Keratinocyte (primary cell): Measurements from ENCODE around the gene FBXO42. TPM values are rescaled to one million over a fixed set of nuclear protein-coding genes. Genes with fewer than 3 reads are reported as not detected.

Experiments used
- DNase-seq: peaks from one replicate; pipeline ENCODE4 v3.0.0-alpha.2; 2011; ENCODE audit warnings: low read depth, missing footprints, low spot score
- FAIRE-seq: peaks from 2 replicates; lab custom pipeline; 2011; peaks lifted over from hg19 to GRCh38; lab: Jason Lieb, UNC
- H2AFZ ChIP-seq: 2 replicates; pipeline ENCODE4 v1.6.0; 2012; ENCODE audit warnings: low read length, control low read depth, inconsistent platforms; ENCODE audit not compliant: control insufficient read depth
- H3K27ac ChIP-seq: 2 replicates; pipeline ENCODE4 v1.5.1; 2011; ENCODE audit warnings: low read length; ENCODE audit not compliant: control insufficient read depth, insufficient read depth
- H3K27me3 ChIP-seq: 3 replicates; pipeline ENCODE4 v1.6.0; 2011; ENCODE audit warnings: low read length; ENCODE audit not compliant: control insufficient read depth, insufficient read depth; ENCODE audit errors: extremely low read depth
- H3K36me3 ChIP-seq, 2 experiments: 2 replicates in 1 of 2; 3 replicates in 1 of 2; pipeline ENCODE4 v1.5.1; 2011; ENCODE audit warnings: low read length in 2 of 2, mild to moderate bottlenecking in 1 of 2; ENCODE audit not compliant: control insufficient read depth in 2 of 2, insufficient read depth in 2 of 2; ENCODE audit errors: extremely low read depth in 1 of 2
- H3K4me1 ChIP-seq: 3 replicates; pipeline ENCODE4 v1.5.1; 2011; ENCODE audit warnings: low read length; ENCODE audit not compliant: control insufficient read depth, insufficient read depth; ENCODE audit errors: extremely low read depth
- H3K4me2 ChIP-seq: 3 replicates; pipeline ENCODE4 v1.6.0; 2011; ENCODE audit warnings: low read depth, low read length; ENCODE audit not compliant: control insufficient read depth, insufficient read depth; ENCODE audit errors: extremely low read depth
- H3K4me3 ChIP-seq, 3 experiments: fragments of 200-600 bp in 1 of 3; sonication (generic) in 1 of 3; 2 replicates in 2 of 3; 3 replicates in 1 of 3; pipeline ENCODE4 v1.5.1; 2011 to 2016; ENCODE audit warnings: low read length in 3 of 3, mild to moderate bottlenecking in 3 of 3, control low read depth in 2 of 3, inconsistent platforms in 1 of 3, low read depth in 1 of 3, mixed read lengths in 1 of 3, mixed run types in 1 of 3, moderate library complexity in 1 of 3; ENCODE audit not compliant: control insufficient read depth in 2 of 3, insufficient read depth in 2 of 3; ENCODE audit errors: extremely low read depth in 1 of 3
- H3K79me2 ChIP-seq: 2 replicates; pipeline ENCODE4 v1.6.0; 2012; ENCODE audit warnings: low read length; ENCODE audit not compliant: control insufficient read depth, insufficient read depth
- H3K9ac ChIP-seq: 3 replicates; pipeline ENCODE4 v1.6.0; 2011; ENCODE audit warnings: low read length; ENCODE audit not compliant: control insufficient read depth, insufficient read depth; ENCODE audit errors: extremely low read depth
- H3K9me1 ChIP-seq: 3 replicates; pipeline ENCODE4 v1.6.0; 2011; ENCODE audit warnings: low read length; ENCODE audit not compliant: control insufficient read depth, insufficient read depth; ENCODE audit errors: extremely low read depth
- H3K9me3 ChIP-seq: 2 replicates; pipeline ENCODE4 v1.5.1; 2012; ENCODE audit warnings: low read depth, low read length; ENCODE audit not compliant: control insufficient read depth
- H4K20me1 ChIP-seq: 3 replicates; pipeline ENCODE4 v1.6.0; 2011; ENCODE audit warnings: low read length; ENCODE audit not compliant: control insufficient read depth, insufficient read depth; ENCODE audit errors: extremely low read depth
- EZH2 ChIP-seq: IDR thresholded peaks from one replicate; pipeline ENCODE4 v1.6.1; 2012; ENCODE audit warnings: inconsistent platforms, mild to moderate bottlenecking, low read length, moderate library complexity
- dilution Hi-C: fragments of 300-500 bp; cut with MboI; formaldehyde crosslinking; loops from one replicate; pipeline ENCODE4 v1.7.0; 2020; ENCODE audit warnings: low sequenced_read_pairs; ENCODE audit not compliant: extremely low pct_ligation_motif_present
- polyA plus RNA-seq, 5 experiments: library from polyadenylated mRNA; depleted of rRNA in 3 of 5; stranded (reverse) in 3 of 5; stranded (forward) in 1 of 5; unstranded in 1 of 5; fragments of >200 nt; gene quantifications; 1 replicate in 1 of 5; 2 replicates in 3 of 5; 3 replicates in 1 of 5; pipeline versions ENCODE4 v1.2.1 to v1.2.3, GENCODE V29; 2011 to 2012; ENCODE audit warnings: missing spikeins in 2 of 5, low read depth in 1 of 5, low replicate concordance in 1 of 5
- TF ChIP-seq, protein P1 (sequence below), 3 experiments: IDR thresholded peaks in 1 of 3; conservative IDR thresholded peaks in 1 of 3; optimal IDR thresholded peaks in 1 of 3; 2 replicates in 2 of 3; 3 replicates in 1 of 3; pipeline versions ENCODE3 to v1.5.1; 2011; ENCODE audit warnings: low read length in 3 of 3, mild to moderate bottlenecking in 3 of 3, moderate library complexity in 2 of 3, control low read depth in 1 of 3, inconsistent platforms in 1 of 3; ENCODE audit not compliant: insufficient read depth in 2 of 3; ENCODE audit errors: extremely low read depth in 1 of 3

Gene FBXO42
- polyA plus RNA-seq, 1 donor (not counting 4 experiments of a cell fraction or from before 2014, with no cell fraction given) = 14.1 TPM

DNA sequence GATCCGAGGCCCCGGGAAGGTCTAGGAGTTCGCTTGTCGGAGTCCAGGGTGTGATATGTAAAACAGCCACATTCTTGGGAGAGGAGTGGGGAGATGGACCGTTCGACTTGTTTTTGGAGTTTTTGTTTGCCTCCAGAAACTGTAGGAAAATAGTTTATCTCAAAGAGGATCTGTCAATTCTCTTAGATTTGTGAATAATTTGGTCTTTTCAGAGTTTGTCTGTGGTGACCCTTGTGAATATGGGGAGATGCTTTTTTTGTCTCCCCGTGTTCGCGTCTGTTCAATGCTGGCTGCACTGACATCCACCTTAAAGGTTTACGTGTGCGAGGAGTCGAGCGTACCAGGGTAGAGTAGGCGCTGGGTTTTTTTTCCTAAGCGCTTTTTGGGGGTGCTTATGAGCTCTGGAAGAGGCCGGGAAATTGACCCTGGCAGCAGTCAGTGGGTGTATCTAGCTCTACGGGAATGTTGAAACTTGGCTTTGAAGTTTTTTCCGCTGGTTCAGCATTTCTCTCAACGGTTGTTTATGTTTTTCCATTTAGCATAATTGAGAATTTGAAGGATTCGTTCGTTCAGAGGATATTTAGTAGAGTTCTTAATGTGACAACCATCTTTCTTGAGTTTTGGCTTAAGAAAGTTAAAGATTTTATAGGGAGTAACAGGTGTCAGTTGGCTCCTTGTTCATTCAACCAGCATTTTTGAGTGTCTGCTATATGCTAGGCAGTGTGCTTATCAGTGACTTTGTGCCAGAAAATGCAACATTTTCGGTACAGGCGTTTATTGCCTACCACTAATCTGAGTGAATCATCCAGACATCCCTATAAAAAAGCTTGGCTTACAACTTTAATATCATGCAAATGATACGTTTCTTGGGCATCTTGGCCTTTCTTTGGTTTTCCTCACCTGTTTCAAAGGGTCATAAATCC is 15.9 kb upstream of the FBXO42 start:
- Histone ChIP-seq H3K27me3 (no peaks in the 10 kb centered on the region), H3K36me3 (peaks cover 0 to 2% of the 10 kb centered on the region in 2 experiments), H3K9ac (peak overlapping the region; percentile 93), H3K4me2 (peak overlapping the region; percentile 88), H3K9me1 (peaks cover 7% of the 10 kb centered on the region), H3K27ac (peak overlapping the region; percentile 96), H3K4me1 (peaks cover 20% of the 10 kb centered on the region), H3K79me2 (peaks cover 55% of the 10 kb centered on the region), H4K20me1 (peaks cover 10% of the 10 kb centered on the region), H3K4me3 (peak overlapping the region; percentile 84 to 97 (median 84)), H3K9me3 (no peaks in the 10 kb centered on the region), H2AFZ (no peak overlapping the region)
- TF ChIP-seq, protein P1, sequence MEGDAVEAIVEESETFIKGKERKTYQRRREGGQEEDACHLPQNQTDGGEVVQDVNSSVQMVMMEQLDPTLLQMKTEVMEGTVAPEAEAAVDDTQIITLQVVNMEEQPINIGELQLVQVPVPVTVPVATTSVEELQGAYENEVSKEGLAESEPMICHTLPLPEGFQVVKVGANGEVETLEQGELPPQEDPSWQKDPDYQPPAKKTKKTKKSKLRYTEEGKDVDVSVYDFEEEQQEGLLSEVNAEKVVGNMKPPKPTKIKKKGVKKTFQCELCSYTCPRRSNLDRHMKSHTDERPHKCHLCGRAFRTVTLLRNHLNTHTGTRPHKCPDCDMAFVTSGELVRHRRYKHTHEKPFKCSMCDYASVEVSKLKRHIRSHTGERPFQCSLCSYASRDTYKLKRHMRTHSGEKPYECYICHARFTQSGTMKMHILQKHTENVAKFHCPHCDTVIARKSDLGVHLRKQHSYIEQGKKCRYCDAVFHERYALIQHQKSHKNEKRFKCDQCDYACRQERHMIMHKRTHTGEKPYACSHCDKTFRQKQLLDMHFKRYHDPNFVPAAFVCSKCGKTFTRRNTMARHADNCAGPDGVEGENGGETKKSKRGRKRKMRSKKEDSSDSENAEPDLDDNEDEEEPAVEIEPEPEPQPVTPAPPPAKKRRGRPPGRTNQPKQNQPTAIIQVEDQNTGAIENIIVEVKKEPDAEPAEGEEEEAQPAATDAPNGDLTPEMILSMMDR (optimal IDR thresholded peaks at IDR 0.05 in 1 of 3, IDR thresholded peaks at IDR 0.05 in 1 of 3, conservative IDR thresholded peaks at IDR 0.05 in 1 of 3; ENCODE audit: extremely low read depth in 1 of 3, insufficient read depth in 2 of 3, low read length in 3 of 3) = no peak
- TF ChIP-seq EZH2 = no peak
- DNase-seq (no peak), FAIRE-seq (no peak)
- dilution Hi-C loops = no loop called here

GRCh38 chr1:16367258-16367967 is 15.1 kb upstream of the FBXO42 start:
- peaks cover 10% of the 10 kb centered on the region for H4K20me1 ChIP-seq
- peaks cover 2% of the 10 kb centered on the region for H3K9me1 ChIP-seq
- H3K27ac ChIP-seq = peak overlapping the region; percentile 96
- dilution Hi-C loops = no loop called here
- peak overlapping the region; percentile 84 to 97 (median 84) for H3K4me3 ChIP-seq
- peaks cover 20% of the 10 kb centered on the region for H3K4me1 ChIP-seq
- H2AFZ ChIP-seq = peak overlapping the region; percentile 81
- peaks cover 48% of the 10 kb centered on the region for H3K79me2 ChIP-seq
- peak; percentile 45 for DNase-seq
- H3K36me3 ChIP-seq = no peaks in the 10 kb centered on the region
- H3K27me3 ChIP-seq = no peaks in the 10 kb centered on the region
- peak overlapping the region; percentile 88 for H3K4me2 ChIP-seq
- H3K9ac ChIP-seq = peak overlapping the region; percentile 93
- TF ChIP-seq EZH2 = no peak
- TF ChIP-seq, protein P1 (optimal IDR thresholded peaks at IDR 0.05 in 1 of 3, IDR thresholded peaks at IDR 0.05 in 1 of 3, conservative IDR thresholded peaks at IDR 0.05 in 1 of 3; ENCODE audit: extremely low read depth in 1 of 3, insufficient read depth in 2 of 3, low read length in 3 of 3) = peak in 2 of 3 experiments; percentile 8 to 12
- no peaks in the 10 kb centered on the region for H3K9me3 ChIP-seq
- no peak for FAIRE-seq
